RPMI8226 (cell line): Measurements from ENCODE around the gene TLE5.
"Not testable (repeated sequence)": the region's sequence is repeated elsewhere in the genome, so short reads cannot be mapped to it uniquely, and the experiment has no call there.

Experiments used
- DNase-seq: peaks from one replicate; pipeline ENCODE4 v3.0.0-alpha.2; 2015

TLE5 gene

GRCh38 chr19:3020321-3020960 lies 41.9 kb downstream of the TLE5 start:
- DNase-seq: no peak

- DNase-seq: peak; percentile 19
Measured at GRCh38 chr19:3019211-3019854, 43.0 kb downstream of the TLE5 start.

DNA sequence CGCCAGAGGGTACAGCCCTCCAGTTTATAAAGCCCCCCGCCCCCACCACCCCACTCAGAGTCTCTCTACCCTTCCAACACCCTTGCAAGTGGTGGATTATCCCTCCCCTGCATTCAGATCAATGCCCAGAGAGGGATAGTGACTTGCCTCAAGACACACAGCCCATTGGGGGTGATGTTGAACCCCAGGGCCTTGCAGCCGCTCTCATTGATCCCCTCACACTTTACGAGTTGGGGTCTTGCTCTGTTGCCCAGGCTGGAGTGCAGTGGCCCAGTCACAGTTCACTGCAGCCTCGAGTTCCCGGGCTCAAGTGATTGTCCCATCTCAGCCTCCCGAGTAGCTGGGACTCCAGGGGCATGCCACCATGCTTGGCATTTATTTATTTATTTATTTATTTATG lies 44.4 kb downstream of the TLE5 start:
- no peak for DNase-seq

GRCh38 chr19:3015126-3016057 lies 46.9 kb downstream of the TLE5 start:
- DNase-seq: peak; percentile 23

DNA sequence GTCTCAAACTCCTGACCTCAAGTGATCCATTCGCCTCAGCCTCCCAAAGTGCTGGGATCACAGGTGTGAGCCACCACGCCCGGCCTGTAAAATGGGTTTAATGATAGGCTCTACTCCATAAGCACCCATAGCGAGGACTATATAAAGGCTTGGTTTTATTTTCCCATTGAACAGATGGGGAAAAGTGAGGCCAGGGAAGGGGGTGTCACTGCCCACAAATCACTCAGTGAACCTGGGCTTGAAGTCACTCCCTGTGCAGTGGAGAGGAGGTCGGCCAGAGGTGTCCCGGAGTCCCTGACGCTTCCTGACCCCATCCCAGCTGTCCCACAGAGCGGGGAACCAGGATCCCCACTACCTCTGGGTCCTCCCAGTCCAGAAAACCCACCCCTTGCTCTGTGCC lies 48.2 kb downstream of the TLE5 start:
- DNase-seq: no peak

DNA sequence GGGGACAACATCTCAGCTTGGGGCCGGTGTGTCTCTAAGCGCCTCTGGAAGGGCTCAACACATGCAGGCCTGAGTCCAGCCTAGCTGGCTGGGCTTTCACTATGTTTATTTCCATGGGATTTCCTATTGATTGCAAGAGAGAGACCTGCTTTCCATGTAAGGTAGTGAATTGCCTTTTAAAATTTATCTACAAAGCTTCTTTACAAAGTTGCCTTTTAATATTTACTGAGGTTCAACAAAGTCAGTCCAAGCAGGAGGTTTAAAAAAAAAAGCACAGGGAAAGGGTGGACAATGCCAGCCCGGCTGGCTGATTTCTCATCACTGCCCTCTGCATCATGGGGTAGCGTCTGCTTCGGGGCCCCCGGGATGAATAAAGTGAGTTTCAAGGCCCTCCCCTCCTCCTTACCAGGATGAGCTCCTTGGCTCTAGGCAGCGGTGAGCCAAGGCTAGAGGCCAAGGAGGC lies 49.0 kb downstream of the TLE5 start:
- no peak for DNase-seq

DNA sequence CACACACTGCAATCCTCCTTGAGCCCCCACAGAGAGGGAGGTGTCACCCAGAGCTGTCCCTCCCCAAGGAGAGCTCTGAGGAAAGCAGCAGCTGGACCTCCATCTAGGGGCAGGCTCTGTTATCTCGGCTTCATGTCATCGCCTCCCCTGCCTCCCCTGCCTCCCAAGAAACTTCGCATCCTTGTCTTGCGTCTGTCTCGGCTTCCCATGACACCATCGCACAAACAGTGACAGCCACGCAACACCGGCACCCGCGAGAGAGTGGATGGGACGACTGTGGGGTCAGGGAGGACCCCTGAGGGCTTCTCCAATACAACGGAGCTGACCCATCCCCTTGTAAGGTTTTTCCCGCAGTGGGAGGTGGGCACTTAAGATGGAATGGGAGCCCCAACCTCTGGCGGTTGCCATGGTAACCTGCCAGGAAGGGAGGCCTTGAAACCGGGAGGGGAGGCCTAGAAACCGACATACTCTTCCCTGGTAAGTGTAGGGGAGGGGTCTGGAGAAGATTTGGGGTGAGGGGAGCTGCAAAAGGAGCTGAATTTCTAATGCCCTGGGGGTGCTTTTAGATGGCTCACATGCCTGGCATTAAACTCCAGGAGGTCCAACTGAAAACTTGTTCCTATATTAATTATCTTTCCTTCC lies 49.6 kb downstream of the TLE5 start:
- DNase-seq: no peak

- DNase-seq: not testable (repeated sequence)
Measured at GRCh38 chr19:3012059-3012458, 50.2 kb downstream of the TLE5 start.

- DNase-seq: no peak
Measured at GRCh38 chr19:3010871-3011270, 51.4 kb downstream of the TLE5 start.

DNA sequence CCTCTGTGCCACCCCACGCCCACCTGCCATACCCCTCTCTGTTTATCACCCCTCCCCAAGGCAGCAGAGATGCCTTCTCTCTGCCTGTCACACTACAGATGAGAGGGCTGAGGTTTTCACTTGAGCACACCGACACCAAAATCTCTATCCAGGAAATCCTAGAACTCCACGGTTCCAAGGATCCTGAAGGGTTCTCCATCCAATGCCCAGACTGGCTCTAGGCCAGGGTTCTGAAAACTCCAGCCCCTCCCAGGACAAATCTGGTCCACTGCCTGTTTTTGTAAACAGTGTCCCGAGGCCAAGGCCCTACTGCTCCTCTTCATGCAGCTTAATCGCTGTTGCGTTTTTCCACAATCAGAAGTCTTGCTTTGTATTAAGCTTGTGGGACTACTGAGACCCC lies 53.3 kb downstream of the TLE5 start:
- no peak for DNase-seq

- DNase-seq: peak; percentile 50
Measured at GRCh38 chr19:3007975-3008374, 54.3 kb downstream of the TLE5 start.

- DNase-seq: peak; percentile 18
Measured at GRCh38 chr19:3006075-3006767, 56.1 kb downstream of the TLE5 start.

- no peak for DNase-seq
Measured at GRCh38 chr19:3005345-3005744, 57.0 kb downstream of the TLE5 start.

- DNase-seq: no peak
Measured at GRCh38 chr19:3004522-3004921, 57.8 kb downstream of the TLE5 start.

GRCh38 chr19:3003046-3003445 lies 59.2 kb downstream of the TLE5 start:
- no peak for DNase-seq
